Left forelimb (tissue), 1 donor: ENCODE data around the gene MICALL1.

Source experiments
- DNase-seq: peaks from one replicate; pipeline ENCODE4 v3.0.0-alpha.2; 2018; ENCODE audit warnings: low spot score

MICALL1 gene

GRCh38 chr22:37982938-37983859, 77.1 kb downstream of the MICALL1 start:
- no peak for DNase-seq

DNA sequence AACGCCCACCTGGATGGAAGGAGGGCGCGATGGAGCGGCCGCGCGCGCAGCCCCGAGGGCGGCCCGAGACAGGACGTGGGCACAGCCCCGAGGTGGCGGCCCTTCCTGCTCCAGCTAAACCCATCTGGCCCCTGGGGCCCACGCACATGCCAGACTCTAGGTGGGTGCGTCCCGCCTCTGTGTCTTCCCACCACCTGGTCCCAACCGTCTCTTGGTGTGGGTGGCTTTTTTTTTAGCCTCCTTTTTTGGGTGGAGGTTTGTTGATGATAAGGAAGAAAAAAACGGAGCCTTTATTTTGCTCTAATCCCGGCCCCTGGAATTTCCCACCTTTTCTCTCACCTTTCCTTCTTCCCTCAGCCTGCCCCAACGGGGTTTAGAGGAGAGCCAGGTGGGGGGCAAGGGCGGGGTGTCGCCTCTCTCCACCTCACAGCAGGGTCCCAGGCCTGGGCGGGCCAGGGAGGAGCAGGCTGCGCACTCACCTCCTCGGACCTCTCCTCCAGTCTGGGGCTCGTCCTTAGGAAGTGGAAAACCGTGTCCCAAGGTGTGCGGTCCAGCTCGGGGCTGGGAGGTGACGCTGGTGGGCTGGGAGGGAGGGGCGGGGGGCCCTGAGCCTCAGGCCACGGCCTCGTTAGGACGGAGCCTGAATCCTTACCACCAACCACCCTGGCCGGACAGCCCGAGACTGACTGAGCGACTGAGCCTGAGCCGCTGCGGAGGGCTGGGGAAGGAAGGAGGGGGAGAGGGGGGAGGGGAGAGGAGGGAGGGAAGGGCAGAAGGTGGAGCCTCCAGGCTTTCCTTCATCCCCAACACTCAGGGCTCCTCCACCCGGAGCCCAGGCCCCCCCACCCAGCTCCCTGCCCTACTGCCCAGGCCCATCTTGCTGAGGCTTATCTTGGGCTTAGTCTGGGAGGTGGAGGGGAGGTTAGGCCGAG, 78.0 kb downstream of the MICALL1 start, which contains the start of gene SOX10:
Gene SOX10, minus strand, starts transcription at position 696 of the 932 bp plus-strand sequence. CDS start 771 bp downstream, outside the sequence.
- no peak for DNase-seq

DNA sequence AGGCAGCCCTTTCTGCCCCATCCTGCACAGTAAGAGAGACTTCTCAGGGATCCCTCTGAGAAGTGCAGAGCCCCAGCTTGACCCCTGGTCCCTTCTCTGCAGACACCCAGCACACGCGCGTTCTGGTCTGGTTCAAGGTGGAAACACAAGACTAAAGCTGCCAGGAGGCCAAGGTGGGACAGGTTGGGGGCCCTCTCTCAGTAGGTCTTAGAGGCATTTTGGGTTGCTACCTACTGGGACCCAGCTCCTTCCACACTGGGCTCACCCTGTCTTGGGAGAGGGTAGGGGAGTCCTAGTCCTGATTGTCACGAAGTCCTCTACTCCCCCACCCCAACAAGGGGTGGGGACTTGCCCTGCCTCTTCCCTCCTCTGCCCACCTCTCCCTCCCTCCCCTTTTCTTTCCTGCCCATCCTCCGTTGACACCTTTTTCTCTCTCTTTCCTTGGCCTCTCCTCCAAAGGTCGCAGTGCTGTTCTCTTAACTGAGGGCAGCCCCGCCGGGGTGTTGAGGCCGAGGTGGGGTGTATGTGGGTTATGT, 79.0 kb downstream of the MICALL1 start:
- no peak for DNase-seq

GRCh38 chr22:37985751-37986281, 79.7 kb downstream of the MICALL1 start:
- no peak for DNase-seq

GRCh38 chr22:37986371-37986770, 80.3 kb downstream of the MICALL1 start:
- DNase-seq = no peak

GRCh38 chr22:37989146-37990045, 83.3 kb downstream of the MICALL1 start:
- DNase-seq = no peak

GRCh38 chr22:37990301-37990700, 84.2 kb downstream of the MICALL1 start:
- DNase-seq = no peak

- no peak for DNase-seq
These were observed 84.8 kb downstream of the MICALL1 start for GRCh38 chr22:37990862-37991261.

DNA sequence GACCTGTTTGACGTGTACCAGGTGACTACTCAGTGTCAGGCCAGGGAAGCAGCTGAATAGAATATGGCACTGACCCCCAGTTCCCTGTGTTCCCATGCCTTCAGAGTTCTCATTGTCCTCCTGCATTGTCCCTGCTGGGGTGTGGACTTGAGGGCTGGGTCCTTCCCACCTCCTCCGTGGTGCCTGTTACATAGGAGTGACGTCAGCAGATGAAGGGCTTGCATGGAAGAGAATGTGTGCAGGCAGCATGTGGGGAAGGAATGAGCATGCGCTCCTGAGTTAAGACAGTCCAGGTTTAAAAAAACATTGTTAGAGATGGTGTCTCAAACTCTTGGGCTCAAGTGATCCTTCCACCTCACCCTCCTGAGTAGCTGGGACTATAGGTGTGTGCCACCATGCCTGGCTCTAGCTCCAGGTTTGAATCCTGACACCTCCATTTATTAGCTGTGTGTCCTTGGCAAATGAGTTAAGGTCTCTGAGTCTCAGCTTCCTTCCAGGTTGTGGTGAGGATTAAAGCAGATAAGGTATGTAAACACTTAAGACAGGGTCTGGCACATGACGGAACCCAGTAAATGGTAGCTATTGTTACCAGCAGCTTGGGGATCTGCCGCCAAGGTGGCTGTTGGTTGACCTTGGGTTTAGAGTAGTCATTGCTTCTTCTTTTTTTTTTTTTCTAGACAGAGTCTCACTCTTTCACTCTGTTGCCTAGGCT, 85.8 kb downstream of the MICALL1 start:
- DNase-seq = no peak
